K562 (cell line): ENCODE results near the gene GNA15. TPM values are rescaled to one million over a fixed set of nuclear protein-coding genes. Genes with fewer than 3 reads are reported as not detected.

Experiments
- ATAC-seq: fragments of 200-7000 bp; cut with Tn5 transposase; 3 replicates; pipeline ENCODE4 v1.9.1; 2020; ENCODE audit warnings: moderate library complexity
- BruUV-seq: library from RNA; stranded (reverse); fragments of 400-500 nt; replicated peaks from 2 replicates; lab custom pipeline; 2021; lab: Mats Ljungman, UMichigan
- CTCF ChIA-PET: fragments of 300-600 bp; formaldehyde crosslinking; extraction: SDS; loops from one replicate; lab custom pipeline; 2021; ENCODE audit warnings: low intra/inter-chr PET ratio; lab: Yijun Ruan, JAX
- POLR2A ChIA-PET: fragments of 300-600, 350-650 bp; sonication (Branson Sonifier 250); formaldehyde crosslinking; extraction: SDS; loops from one replicate; lab custom pipeline; 2021; ENCODE audit warnings: antibody characterized with exemption, inconsistent platforms; lab: Yijun Ruan, JAX
- DNase-seq, 4 experiments: peaks; one replicate each; pipeline versions ENCODE4 v3.0.0 to v3.0.0-alpha.2; 2011 to 2018; ENCODE audit warnings: low spot score in 3 of 4, mixed read lengths in 3 of 4; ENCODE audit errors: extremely low read depth in 1 of 4
- FAIRE-seq: peaks from 2 replicates; lab custom pipeline; 2011; peaks lifted over from hg19 to GRCh38; lab: Jason Lieb, UNC
- H2AFZ ChIP-seq: 2 replicates; pipeline ENCODE4 v1.6.0; 2011; ENCODE audit warnings: low read depth, low read length, control low read depth, inconsistent platforms
- H3K27ac ChIP-seq: fragments of 200-600 bp; 3 replicates; pipeline ENCODE4 v1.8.0; 2011; ENCODE audit warnings: low read depth, mild to moderate bottlenecking, control low read depth, inconsistent platforms, low read length, moderate library complexity, mixed read lengths; ENCODE audit errors: extremely low read depth
- H3K27me3 ChIP-seq, 2 experiments: fragments of 300-600 bp in 1 of 2; 2 replicates in 1 of 2; 3 replicates in 1 of 2; pipeline versions ENCODE4 v1.6.0 to v1.8.0; 2011; ENCODE audit warnings: inconsistent platforms in 2 of 2, low read length in 2 of 2, mild to moderate bottlenecking in 1 of 2, mixed read lengths in 1 of 2, moderate library complexity in 1 of 2; ENCODE audit not compliant: control insufficient read depth in 2 of 2, insufficient read depth in 2 of 2
- H3K36me3 ChIP-seq: fragments of 300-600 bp; 3 replicates; pipeline ENCODE4 v1.8.0; 2011; ENCODE audit warnings: mild to moderate bottlenecking, low read length, inconsistent platforms; ENCODE audit not compliant: control insufficient read depth, insufficient read depth
- H3K4me1 ChIP-seq, 2 experiments: fragments of 200-600 bp in 1 of 2; replicated peaks in 1 of 2; 2 replicates in 1 of 2; 3 replicates in 1 of 2; pipeline versions ENCODE4 v1.5.1 to v1.8.0; 2011; ENCODE audit warnings: inconsistent platforms in 2 of 2, low read length in 2 of 2, mild to moderate bottlenecking in 1 of 2, mixed read lengths in 1 of 2, moderate library complexity in 1 of 2; ENCODE audit not compliant: control insufficient read depth in 2 of 2, insufficient read depth in 2 of 2
- H3K4me2 ChIP-seq: 2 replicates; pipeline ENCODE4 v1.6.1; 2011; ENCODE audit warnings: low read length, control low read depth, inconsistent platforms, mixed read lengths; ENCODE audit not compliant: insufficient read depth
- H3K4me3 ChIP-seq: fragments of 200-600 bp; sonication (generic), shearing (Covaris generic); 2 replicates; pipeline ENCODE4 v1.5.1; 2016; ENCODE audit warnings: control low read depth, inconsistent platforms
- H3K79me2 ChIP-seq: fragments of 200-600 bp; 3 replicates; pipeline ENCODE4 v1.8.0; 2011; ENCODE audit warnings: low read length, inconsistent platforms; ENCODE audit not compliant: control insufficient read depth, insufficient read depth
- H3K9ac ChIP-seq, 2 experiments: 2 replicates each; pipeline versions ENCODE4 v1.6.0 to v1.6.1; 2011; ENCODE audit warnings: low read depth in 2 of 2, low read length in 2 of 2, control low read depth in 1 of 2, inconsistent platforms in 1 of 2, mild to moderate bottlenecking in 1 of 2, mixed read lengths in 1 of 2; ENCODE audit not compliant: insufficient read depth in 1 of 2
- H3K9me1 ChIP-seq: one replicate; pipeline ENCODE4 v1.6.0; 2011; ENCODE audit warnings: inconsistent platforms, mild to moderate bottlenecking, low read length, moderate library complexity; ENCODE audit not compliant: control insufficient read depth, insufficient read depth
- H3K9me3 ChIP-seq: replicated peaks from 2 replicates; pipeline ENCODE4 v1.5.1; 2011; ENCODE audit warnings: low read depth, low read length, inconsistent platforms; ENCODE audit not compliant: control insufficient read depth, insufficient read depth
- H4K20me1 ChIP-seq: replicated peaks from 2 replicates; pipeline ENCODE4 v1.6.1; 2011; ENCODE audit warnings: low read length, inconsistent platforms, mixed read lengths; ENCODE audit not compliant: control insufficient read depth, insufficient read depth
- ELF1 ChIP-seq: fragments of 200-800 bp; sonication (Bioruptor generic); IDR thresholded peaks from 2 replicates; pipeline ENCODE4 v1.6.1; 2016; ENCODE audit warnings: missing genetic modification characterization, missing compliant biosample characterization
- FOXP4 ChIP-seq: sonication (generic); formaldehyde crosslinking; IDR thresholded peaks from 2 replicates; pipeline ENCODE4 v1.8.0; 2022; ENCODE audit warnings: mild to moderate bottlenecking, missing genetic modification reagents, borderline replicate concordance
- MCM7 ChIP-seq, 2 experiments: fragments of 450-650 bp; IDR thresholded peaks; 2 replicates each; pipeline ENCODE4 v1.6.1; 2016 to 2018
- NFYB ChIP-seq: IDR thresholded peaks from 2 replicates; pipeline ENCODE4 v1.6.1; 2011; ENCODE audit warnings: mild to moderate bottlenecking, moderate library complexity; ENCODE audit not compliant: insufficient read length; ENCODE audit errors: extremely low read depth
- WGBS: fragments of 100-300 bp; shearing (Covaris generic); methylation state at CpG from one replicate; pipeline ENCODE4 v1.1.6; 2016; ENCODE audit warnings: low coverage, mixed read lengths; ENCODE audit not compliant: insufficient coverage; ENCODE audit errors: missing lambda C conversion rate; 5-methylcytosine and 5-hydroxymethylcytosine counted together
- in situ Hi-C: fragments of 300-500 bp; cut with MboI; formaldehyde crosslinking; loops from 4 replicates; pipeline ENCODE4 v1.15.0; 2018; ENCODE audit warnings: inconsistent platforms, mixed read lengths
- intact Hi-C: fragments of 100-400 bp; cut with micrococcal nuclease; formaldehyde crosslinking; loops from 2 replicates; pipeline ENCODE4 v1.14.2; 2022
- polyA plus RNA-seq, 8 experiments: library from polyadenylated mRNA; depleted of rRNA in 4 of 8; stranded (reverse) in 5 of 8; unstranded in 3 of 8; fragments of >200 nt; fragmentation: Nextera tagmentation in 2 of 8; fragmentation: Illumina TruSeq in 1 of 8; extraction: Ambion mirVana in 2 of 8; extraction: Trizol in 1 of 8; gene quantifications; 2 replicates each; pipeline versions ENCODE4 v1.2.1 to v1.2.3, GENCODE V29; 2011 to 2014; ENCODE audit warnings: inconsistent platforms in 1 of 8, missing spikeins in 1 of 8
- total RNA-seq, 7 experiments: library from RNA; depleted of rRNA in 6 of 7; stranded (reverse); fragments of >200 nt in 6 of 7; fragmentation: Illumina TruSeq in 2 of 7; extraction: Trizol in 2 of 7; gene quantifications; 2 replicates each; pipeline versions ENCODE4 v1.2.1 to v1.2.3, GENCODE V29; 2011 to 2021; ENCODE audit warnings: low replicate concordance in 1 of 7
- TF ChIP-seq, protein P1 (sequence below): fragments of 200-800 bp; sonication (Bioruptor generic); IDR thresholded peaks from 2 replicates; pipeline ENCODE4 v1.6.1; 2017; ENCODE audit warnings: missing genetic modification characterization, missing compliant biosample characterization
- TF ChIP-seq, protein P2 (sequence below): sonication (generic); formaldehyde crosslinking; IDR thresholded peaks from 2 replicates; pipeline ENCODE4 v1.8.0; 2023; ENCODE audit warnings: mild to moderate bottlenecking, missing genetic modification reagents
- TF ChIP-seq, protein P3 (sequence below): fragments of 250-450 bp; sonication (Bioruptor Pico); IDR thresholded peaks from 2 replicates; pipeline ENCODE4 v1.8.0; 2022; ENCODE audit warnings: moderate library complexity, mild to moderate bottlenecking, inconsistent platforms

Gene GNA15
- total and polyA plus RNA-seq, 9 of the 15 experiments (the other 6 are each of a cell fraction or from before 2014, with no cell fraction given): 0.03 to 0.24 (median 0.11) TPM; not detected in 1

DNA sequence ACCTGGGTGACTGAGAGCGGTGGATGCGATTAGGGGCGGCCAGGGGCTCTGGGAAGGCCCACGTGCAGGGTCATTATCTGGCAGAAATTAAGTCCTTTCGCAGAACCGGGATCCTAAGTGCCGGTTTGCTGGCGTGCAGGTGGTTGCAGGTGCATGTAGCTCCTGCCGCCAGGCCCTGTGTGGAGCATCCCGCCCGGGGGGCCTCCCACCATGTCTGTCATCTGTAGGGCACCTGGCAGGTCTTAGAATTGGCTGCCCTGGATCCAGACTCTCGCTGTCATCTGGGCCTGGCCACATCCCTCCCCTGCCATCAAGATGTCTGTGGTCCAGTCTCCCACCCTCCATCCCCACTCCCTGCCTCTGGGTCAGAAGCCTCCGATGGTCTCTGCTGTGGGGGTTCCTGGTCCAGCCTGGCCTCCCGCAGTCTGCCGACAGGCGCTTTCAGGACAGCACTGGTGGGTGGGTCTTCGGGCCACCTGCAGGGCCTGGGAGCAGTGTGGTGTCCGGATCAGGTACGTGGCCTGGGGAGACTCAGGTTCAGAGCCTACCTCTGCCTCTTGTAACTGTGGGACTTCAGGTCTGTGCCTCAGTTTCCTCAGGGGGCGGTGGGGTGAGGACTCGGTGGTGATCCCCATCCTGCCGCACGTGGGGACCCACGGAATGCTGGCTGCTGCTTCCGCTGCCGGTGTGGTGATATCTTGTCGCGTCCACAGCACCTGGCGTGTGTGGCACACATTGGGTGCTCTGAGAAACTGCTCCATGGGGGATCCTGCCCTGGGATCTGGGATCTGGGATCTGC lies 36.3 kb upstream of the GNA15 start:
- Histone ChIP-seq H3K9me1 (peaks cover 8% of the 10 kb centered on the region), H3K4me3 (no peak overlapping the region), H3K27me3 (no peaks in the 10 kb centered on the region), H3K4me2 (no peak overlapping the region), H3K36me3 (peaks cover 3% of the 10 kb centered on the region; the same call in 1 of the 3 replicates), H3K4me1 (peaks cover 17 to 89% of the 10 kb centered on the region in 2 experiments; a peak in 4 of 5 replicates), H4K20me1 (peaks cover 76% of the 10 kb centered on the region), H3K9ac (peak overlapping the region in 1 of 2 experiments; percentile 58; a peak in 2 of 4 replicates), H3K9me3 (no peaks in the 10 kb centered on the region), H2AFZ (no peak overlapping the region), H3K27ac (no peak overlapping the region), H3K79me2 (peaks cover 93% of the 10 kb centered on the region)
- POLR2A ChIA-PET: interaction anchor here (0.6 kb wide), 1 partner anchor 30 kb away, joined by 3 read pairs; no protein-coding TSS in a partner anchor
- intact Hi-C loops (loop anchor here (10.0 kb wide), 1 partner anchor 145 kb away; no protein-coding TSS in a partner anchor), in situ Hi-C loops (no loop called here)
- TF ChIP-seq FOXP4 (no peak), ELF1 (tag) (no peak), MCM7 (IDR thresholded peaks at IDR 0.05) (no peak), NFYB (no peak)
- TF ChIP-seq, protein P1, sequence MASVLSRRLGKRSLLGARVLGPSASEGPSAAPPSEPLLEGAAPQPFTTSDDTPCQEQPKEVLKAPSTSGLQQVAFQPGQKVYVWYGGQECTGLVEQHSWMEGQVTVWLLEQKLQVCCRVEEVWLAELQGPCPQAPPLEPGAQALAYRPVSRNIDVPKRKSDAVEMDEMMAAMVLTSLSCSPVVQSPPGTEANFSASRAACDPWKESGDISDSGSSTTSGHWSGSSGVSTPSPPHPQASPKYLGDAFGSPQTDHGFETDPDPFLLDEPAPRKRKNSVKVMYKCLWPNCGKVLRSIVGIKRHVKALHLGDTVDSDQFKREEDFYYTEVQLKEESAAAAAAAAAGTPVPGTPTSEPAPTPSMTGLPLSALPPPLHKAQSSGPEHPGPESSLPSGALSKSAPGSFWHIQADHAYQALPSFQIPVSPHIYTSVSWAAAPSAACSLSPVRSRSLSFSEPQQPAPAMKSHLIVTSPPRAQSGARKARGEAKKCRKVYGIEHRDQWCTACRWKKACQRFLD (CRISPR knock-in tag): no peak
- TF ChIP-seq, protein P2, sequence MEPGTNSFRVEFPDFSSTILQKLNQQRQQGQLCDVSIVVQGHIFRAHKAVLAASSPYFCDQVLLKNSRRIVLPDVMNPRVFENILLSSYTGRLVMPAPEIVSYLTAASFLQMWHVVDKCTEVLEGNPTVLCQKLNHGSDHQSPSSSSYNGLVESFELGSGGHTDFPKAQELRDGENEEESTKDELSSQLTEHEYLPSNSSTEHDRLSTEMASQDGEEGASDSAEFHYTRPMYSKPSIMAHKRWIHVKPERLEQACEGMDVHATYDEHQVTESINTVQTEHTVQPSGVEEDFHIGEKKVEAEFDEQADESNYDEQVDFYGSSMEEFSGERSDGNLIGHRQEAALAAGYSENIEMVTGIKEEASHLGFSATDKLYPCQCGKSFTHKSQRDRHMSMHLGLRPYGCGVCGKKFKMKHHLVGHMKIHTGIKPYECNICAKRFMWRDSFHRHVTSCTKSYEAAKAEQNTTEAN (CRISPR knock-in tag): no peak
- TF ChIP-seq, protein P3, sequence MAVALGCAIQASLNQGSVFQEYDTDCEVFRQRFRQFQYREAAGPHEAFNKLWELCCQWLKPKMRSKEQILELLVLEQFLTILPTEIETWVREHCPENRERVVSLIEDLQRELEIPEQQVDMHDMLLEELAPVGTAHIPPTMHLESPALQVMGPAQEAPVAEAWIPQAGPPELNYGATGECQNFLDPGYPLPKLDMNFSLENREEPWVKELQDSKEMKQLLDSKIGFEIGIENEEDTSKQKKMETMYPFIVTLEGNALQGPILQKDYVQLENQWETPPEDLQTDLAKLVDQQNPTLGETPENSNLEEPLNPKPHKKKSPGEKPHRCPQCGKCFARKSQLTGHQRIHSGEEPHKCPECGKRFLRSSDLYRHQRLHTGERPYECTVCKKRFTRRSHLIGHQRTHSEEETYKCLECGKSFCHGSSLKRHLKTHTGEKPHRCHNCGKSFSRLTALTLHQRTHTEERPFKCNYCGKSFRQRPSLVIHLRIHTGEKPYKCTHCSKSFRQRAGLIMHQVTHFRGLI (CRISPR knock-in tag): no peak
- CTCF ChIA-PET: no interaction called here
- no peak for ATAC-seq
- DNase-seq: no peak
- no peak for FAIRE-seq
- WGBS: 88% methylated on average over 19 of the region's 29 CpGs
- BruUV-seq: no TSS peak
